Cardiac muscle cell (in vitro differentiated cells and primary cell): ENCODE measurements around the gene TNS1. TPM values are rescaled to one million over a fixed set of nuclear protein-coding genes. Genes with fewer than 3 reads are reported as not detected.

ENCODE experiments used
- DNase-seq, 2 donors: peaks; one replicate each; pipeline versions ENCODE4 v3.0.0 to v3.0.0-alpha.2; 2010 to 2017; ENCODE audit warnings: low read depth in 1 of 2, low spot score in 1 of 2
- H3K27ac ChIP-seq: fragments of 200-600 bp; sonication (generic); 2 replicates; pipeline ENCODE4 v1.5.1; 2016
- H3K27me3 ChIP-seq: fragments of 200-600 bp; sonication (generic); 2 replicates; pipeline ENCODE4 v1.6.0; 2016; ENCODE audit warnings: control low read depth
- H3K36me3 ChIP-seq: fragments of 200-600 bp; sonication (generic); 2 replicates; pipeline ENCODE4 v1.5.1; 2016; ENCODE audit warnings: control low read depth
- H3K4me1 ChIP-seq: fragments of 200-600 bp; sonication (generic); 2 replicates; pipeline ENCODE4 v1.8.1; 2017; ENCODE audit warnings: low read depth, mild to moderate bottlenecking, mixed run types
- H3K4me3 ChIP-seq: fragments of 200-600 bp; sonication (generic); 2 replicates; pipeline ENCODE4 v1.5.1; 2016; ENCODE audit warnings: mild to moderate bottlenecking
- H3K9me3 ChIP-seq: fragments of 200-600 bp; sonication (generic); 2 replicates; pipeline ENCODE4 v1.5.1; 2017; ENCODE audit warnings: low read depth, mild to moderate bottlenecking, control low read depth
- polyA plus RNA-seq: library from polyadenylated mRNA; unstranded; fragments of >200 nt; fragmentation: Nextera tagmentation; extraction: Ambion mirVana; gene quantifications from 2 replicates; pipeline ENCODE4 v1.2.1, GENCODE V29; 2016
- total RNA-seq: library from RNA; depleted of rRNA; stranded (reverse); fragments of >200 nt; gene quantifications from 2 replicates; pipeline ENCODE4 v1.2.3, GENCODE V29; 2016
- TF ChIP-seq, protein P1 (sequence below): IDR thresholded peaks from 2 replicates; pipeline ENCODE4 v1.5.1; 2012; ENCODE audit warnings: low read depth, mild to moderate bottlenecking, low read length

The TNS1 gene
- total and polyA plus RNA-seq, 2 experiments from 2014 or later: 16.7 to 44.3 TPM

DNA sequence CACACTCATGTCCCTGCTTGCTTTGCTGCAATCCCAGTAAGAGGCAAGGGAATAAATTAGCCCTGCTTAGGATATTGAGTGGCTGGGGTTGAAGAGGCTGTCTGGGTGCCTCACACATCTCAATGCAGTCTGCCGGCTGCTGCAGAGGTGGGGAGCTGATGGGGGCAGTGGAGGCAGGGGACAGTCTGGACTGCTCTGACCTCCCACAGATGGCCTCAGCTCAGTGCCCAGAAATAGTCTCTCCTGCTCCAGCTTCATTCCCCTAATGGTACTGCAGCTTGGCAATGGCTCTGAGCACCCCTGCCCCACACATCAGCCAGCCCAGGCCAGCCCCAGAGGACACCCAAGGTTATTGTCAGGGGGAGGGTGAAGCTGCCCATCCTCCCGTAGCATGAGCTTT lies 21.5 kb upstream of the TNS1 start:
- no peaks in the 10 kb centered on the region for H3K36me3 ChIP-seq
- H3K27me3 ChIP-seq: no peaks in the 10 kb centered on the region
- no peaks in the 10 kb centered on the region for H3K9me3 ChIP-seq
- H3K4me1 ChIP-seq: peaks cover 3% of the 10 kb centered on the region
- no peak overlapping the region for H3K4me3 ChIP-seq
- no peak overlapping the region for H3K27ac ChIP-seq
- TF ChIP-seq, protein P1, sequence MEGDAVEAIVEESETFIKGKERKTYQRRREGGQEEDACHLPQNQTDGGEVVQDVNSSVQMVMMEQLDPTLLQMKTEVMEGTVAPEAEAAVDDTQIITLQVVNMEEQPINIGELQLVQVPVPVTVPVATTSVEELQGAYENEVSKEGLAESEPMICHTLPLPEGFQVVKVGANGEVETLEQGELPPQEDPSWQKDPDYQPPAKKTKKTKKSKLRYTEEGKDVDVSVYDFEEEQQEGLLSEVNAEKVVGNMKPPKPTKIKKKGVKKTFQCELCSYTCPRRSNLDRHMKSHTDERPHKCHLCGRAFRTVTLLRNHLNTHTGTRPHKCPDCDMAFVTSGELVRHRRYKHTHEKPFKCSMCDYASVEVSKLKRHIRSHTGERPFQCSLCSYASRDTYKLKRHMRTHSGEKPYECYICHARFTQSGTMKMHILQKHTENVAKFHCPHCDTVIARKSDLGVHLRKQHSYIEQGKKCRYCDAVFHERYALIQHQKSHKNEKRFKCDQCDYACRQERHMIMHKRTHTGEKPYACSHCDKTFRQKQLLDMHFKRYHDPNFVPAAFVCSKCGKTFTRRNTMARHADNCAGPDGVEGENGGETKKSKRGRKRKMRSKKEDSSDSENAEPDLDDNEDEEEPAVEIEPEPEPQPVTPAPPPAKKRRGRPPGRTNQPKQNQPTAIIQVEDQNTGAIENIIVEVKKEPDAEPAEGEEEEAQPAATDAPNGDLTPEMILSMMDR: no peak
- DNase-seq: no peak

DNA sequence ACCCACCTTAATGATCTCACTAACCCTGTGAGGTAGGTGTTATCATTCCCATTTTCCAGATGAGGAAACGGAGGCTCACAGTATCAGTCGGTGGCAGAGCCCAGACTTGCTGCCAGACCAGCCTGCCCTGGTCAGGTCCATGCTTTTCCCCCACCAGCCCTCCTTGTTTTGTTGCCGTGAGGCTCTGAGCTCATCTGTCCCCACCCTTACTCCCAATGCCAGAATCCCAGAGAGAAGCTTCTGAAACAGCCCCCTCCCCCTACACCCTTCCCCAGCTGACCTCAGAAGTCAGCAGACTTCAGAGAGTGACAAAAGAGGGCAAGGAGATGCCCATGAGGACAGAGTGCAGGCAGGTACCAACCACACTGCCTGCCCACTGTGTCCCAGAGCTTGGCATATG lies 20.8 kb upstream of the TNS1 start:
- Histone ChIP-seq H3K36me3 (no peaks in the 10 kb centered on the region), H3K27me3 (no peaks in the 10 kb centered on the region), H3K4me1 (peaks cover 3% of the 10 kb centered on the region), H3K9me3 (no peaks in the 10 kb centered on the region), H3K4me3 (no peak overlapping the region), H3K27ac (no peak overlapping the region)
- no peak for DNase-seq
- TF ChIP-seq, protein P1: no peak

DNA sequence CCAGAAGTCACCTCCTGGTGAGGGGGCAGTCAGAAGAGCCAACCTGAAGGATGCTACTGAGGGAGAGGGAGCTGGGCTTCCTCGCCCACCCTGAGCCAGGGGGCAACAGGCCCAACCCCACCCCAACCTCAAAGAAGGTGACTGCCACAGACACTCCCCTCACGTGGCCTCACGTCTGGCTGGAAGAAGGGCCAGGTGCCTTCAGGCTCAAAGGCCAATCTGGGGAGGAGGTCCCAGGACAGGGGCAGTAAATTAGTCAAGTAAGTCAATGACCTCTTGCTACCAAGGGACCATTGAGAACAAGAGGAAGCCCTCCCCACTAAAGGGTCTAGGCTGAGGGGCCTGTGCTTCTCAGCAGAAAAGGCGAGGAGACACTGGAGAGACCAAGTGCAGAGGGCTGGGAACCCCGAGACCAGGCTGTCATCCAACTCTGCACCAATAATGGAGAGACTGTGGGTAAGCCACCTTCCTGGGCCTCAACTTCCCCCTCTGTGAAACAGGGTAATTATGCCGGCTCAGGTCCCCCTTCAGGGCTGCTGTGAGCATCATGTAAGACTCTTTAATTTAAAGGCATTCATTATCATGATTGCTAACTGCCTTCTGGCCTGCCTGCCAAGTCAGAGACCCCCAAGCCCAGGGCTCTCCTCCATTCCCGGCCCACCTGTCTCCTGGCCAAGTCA lies 20.2 kb upstream of the TNS1 start:
- TF ChIP-seq, protein P1: no peak
- peaks cover 3% of the 10 kb centered on the region for H3K4me1 ChIP-seq
- H3K36me3 ChIP-seq: no peaks in the 10 kb centered on the region
- no peak overlapping the region for H3K4me3 ChIP-seq
- no peaks in the 10 kb centered on the region for H3K27me3 ChIP-seq
- no peak for DNase-seq
- no peaks in the 10 kb centered on the region for H3K9me3 ChIP-seq
- H3K27ac ChIP-seq: no peak overlapping the region

DNA sequence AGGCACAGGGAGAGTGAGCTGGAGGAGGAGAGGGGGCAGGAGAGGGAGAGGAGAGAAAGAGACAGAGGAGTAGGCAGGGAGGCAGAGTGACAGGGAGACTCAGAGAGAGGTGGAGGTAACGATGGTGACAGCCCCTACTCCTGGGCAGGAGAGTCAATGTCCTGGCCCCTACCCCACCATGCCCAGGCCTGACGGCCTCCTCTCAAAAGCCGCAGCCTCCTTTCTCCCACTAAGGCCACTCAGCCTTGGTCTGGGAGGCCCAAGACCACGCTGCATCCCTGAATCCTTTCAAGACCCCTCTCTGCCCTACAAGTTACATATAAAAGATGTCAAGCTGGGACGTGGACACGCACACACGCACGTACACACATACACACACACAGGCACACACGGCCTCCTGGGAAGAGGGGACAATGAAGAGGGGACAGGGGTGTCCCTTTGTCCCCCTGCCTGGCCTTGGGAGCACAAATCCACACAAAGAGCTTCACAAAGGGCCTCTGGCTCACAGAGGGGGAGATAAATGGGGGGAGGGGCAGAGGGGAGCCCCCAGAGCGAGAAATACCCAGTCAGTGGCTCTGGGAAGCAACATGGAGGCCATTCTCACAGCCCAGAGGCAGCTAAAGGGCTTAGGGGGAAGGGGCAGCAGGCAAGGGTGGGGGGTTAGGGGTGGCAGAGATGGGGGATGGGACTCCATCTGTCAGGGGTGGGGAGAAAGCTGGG lies 19.5 kb upstream of the TNS1 start:
- Histone ChIP-seq H3K4me1 (peaks cover 3% of the 10 kb centered on the region), H3K36me3 (no peaks in the 10 kb centered on the region), H3K4me3 (no peak overlapping the region), H3K27me3 (no peaks in the 10 kb centered on the region), H3K9me3 (no peaks in the 10 kb centered on the region), H3K27ac (no peak overlapping the region)
- TF ChIP-seq, protein P1: no peak
- DNase-seq: no peak

DNA sequence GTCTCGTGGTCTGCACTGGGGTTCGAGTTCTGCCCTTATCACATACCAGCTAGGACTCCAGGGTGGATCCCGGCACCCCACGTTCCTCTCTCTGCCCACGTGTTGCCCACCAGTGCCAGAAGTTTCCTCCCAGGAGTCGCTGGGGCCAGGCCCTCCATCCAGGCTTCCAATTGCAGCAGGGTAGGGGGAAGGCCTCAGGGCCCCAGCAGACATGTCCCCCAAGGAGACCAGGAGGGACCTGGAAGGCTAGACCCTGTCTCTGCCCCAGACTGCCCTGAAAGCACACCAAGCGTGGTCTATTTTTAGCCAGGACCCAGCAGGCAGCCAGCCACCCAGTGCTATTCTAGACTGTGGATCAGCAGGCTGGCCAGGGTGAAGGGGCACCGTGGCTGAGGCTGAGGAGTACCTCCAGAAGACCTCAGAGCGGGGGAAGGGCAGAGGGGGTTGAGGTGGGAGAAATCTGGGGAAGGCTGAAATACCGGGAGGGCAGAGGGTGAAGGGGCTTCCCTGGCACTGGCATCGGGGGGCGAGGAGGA lies 18.8 kb upstream of the TNS1 start:
- peak in 1 of 2 donors; percentile 68 for DNase-seq
- Histone ChIP-seq H3K36me3 (no peaks in the 10 kb centered on the region), H3K27ac (no peak overlapping the region), H3K4me3 (no peak overlapping the region), H3K9me3 (no peaks in the 10 kb centered on the region), H3K27me3 (no peaks in the 10 kb centered on the region), H3K4me1 (peaks cover 3% of the 10 kb centered on the region)
- TF ChIP-seq, protein P1: no peak
